GM18526 (cell line): ENCODE results near the gene TLE5.

Source experiments
- POLR2A ChIP-seq: IDR thresholded peaks from 3 replicates; pipeline ENCODE4 v1.6.1; 2011; ENCODE audit not compliant: insufficient read length; ENCODE audit errors: extremely low read depth

TLE5 gene

GRCh38 chr19:3055741-3056416 is 6.4 kb downstream of the TLE5 start:
- no peak for TF ChIP-seq POLR2A

- TF ChIP-seq POLR2A = no peak
Measured at GRCh38 chr19:3054972-3055740, 7.1 kb downstream of the TLE5 start.

GRCh38 chr19:3054265-3054971 is 7.9 kb downstream of the TLE5 start:
- TF ChIP-seq POLR2A = no peak

GRCh38 chr19:3053780-3054179 is 8.5 kb downstream of the TLE5 start:
- no peak for TF ChIP-seq POLR2A

GRCh38 chr19:3053218-3053621 is 9.1 kb downstream of the TLE5 start:
- no peak for TF ChIP-seq POLR2A

GRCh38 chr19:3049089-3049488 is 13.2 kb downstream of the TLE5 start:
- TF ChIP-seq POLR2A = no peak

- no peak for TF ChIP-seq POLR2A
Measured at GRCh38 chr19:3048190-3048533, 14.1 kb downstream of the TLE5 start.

GRCh38 chr19:3047496-3048189 is 14.7 kb downstream of the TLE5 start:
- no peak for TF ChIP-seq POLR2A

GRCh38 chr19:3046698-3047495 is 15.4 kb downstream of the TLE5 start:
- no peak for TF ChIP-seq POLR2A

GRCh38 chr19:3045885-3046697 is 16.2 kb downstream of the TLE5 start:
- no peak for TF ChIP-seq POLR2A

GRCh38 chr19:3045191-3045590 is 17.1 kb downstream of the TLE5 start:
- TF ChIP-seq POLR2A = no peak

GRCh38 chr19:3042621-3043267 is 19.6 kb downstream of the TLE5 start:
- TF ChIP-seq POLR2A = no peak

- no peak for TF ChIP-seq POLR2A
Measured at GRCh38 chr19:3041761-3042620, 20.3 kb downstream of the TLE5 start.

GRCh38 chr19:3041327-3041726 is 21.0 kb downstream of the TLE5 start:
- no peak for TF ChIP-seq POLR2A
